Stimulated activated naive CD4-positive, alpha-beta T cell treated with Interleukin-2 at 50 U/mL for 16 hours (primary cell): ENCODE data around the gene HBS1L.

Source experiments
- DNase-seq: peaks from one replicate; lab custom pipeline; 2025; lab: John Stamatoyannopoulos, UW

The HBS1L gene

GRCh38 chr6:135054569-135055498, at the start of gene HBS1L:
TSS of gene HBS1L (minus strand) at chr6:135054822. CDS start at chr6:135054691, 131 bp downstream.
- peak; percentile 95 for DNase-seq

GRCh38 chr6:135104199-135104598, 49.6 kb upstream of the HBS1L start:
- no peak for DNase-seq

DNA sequence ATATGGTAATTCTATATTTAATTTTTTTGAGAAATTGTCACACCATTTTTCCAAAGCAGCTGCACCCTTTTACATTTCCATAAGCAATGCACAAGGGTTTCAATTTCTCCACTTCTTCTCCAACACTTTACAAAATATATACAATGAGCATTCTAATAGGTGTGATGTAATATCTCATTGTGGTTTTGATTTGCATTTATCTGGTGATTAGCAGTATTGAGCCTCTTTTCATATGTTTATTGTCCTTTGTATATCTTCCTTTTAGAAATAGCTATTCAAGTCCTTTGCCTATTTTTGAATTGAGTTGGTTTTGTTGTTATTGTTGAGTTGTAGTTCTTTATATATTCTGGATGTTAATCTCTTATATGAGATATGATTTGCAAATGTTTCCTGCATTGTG, 47.6 kb upstream of the HBS1L start:
- no peak for DNase-seq

DNA sequence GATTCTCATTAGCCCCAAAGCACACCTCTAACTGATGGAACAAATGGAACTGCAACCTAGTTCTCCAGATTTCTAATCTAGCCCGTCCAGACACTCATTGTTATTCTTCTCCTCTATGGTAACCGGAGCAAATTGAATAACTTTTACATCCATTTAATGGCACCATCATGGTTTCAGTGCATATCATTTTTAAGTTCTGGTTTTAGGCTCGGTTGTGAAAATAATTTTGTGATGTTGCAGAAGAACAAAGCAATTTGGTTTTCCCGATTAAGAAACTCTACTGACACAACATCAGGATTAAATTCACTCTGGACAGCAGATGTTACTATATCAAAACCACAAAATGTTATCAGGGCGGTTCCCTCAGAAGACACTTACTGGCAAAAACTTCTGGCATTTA, 42.5 kb upstream of the HBS1L start:
- DNase-seq = no peak

DNA sequence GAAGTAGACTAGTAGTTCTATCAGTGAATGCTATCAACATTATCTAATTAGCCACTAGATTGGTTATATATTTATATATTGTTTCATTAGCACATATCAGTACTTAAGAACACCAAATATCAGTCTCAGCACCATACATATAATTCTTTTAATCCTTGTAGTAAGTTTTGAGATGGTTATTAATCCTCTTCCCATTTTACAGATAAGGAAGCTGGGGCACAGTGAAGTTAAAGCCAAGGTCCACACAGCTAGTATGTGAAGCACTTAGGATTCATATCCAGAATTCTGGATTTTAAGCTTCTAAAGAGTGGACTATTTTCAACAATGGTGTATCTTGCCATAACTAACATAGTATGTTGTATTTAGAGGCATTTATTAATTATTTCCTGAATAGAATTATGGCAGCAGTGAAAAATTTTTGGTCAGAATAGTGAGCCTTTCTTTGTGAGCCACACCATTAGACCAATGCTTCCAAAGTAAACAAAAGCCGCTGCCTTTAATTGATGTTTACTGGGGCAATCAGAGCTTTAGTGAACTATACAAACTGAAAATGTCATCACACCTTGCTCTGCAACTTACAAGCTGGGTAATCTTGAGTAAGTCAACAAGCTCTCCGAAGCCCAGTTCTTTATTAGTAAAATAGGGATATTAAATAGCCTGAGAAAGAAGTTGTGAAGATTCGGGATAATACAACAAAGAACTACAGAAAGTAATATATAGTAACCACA, 41.9 kb upstream of the HBS1L start:
- DNase-seq = no peak

DNA sequence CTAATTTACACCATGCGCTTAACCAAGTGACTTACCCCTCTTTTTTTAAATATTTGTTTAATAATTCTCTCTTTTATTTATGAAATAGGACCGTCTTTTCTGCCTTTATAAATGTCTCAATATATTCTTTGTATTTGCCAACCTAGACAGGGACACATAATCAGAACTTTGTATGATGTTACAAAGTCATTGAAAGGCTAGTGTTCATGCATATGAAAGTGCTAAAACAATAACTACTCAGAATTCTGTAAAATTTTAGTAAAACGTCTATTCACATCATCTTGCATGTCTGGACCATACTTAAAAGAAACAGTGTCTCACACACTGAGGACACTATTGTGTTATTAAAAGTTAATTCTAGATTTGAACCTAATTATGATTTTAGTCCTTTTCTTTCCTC, 41.1 kb upstream of the HBS1L start:
- DNase-seq = no peak

DNA sequence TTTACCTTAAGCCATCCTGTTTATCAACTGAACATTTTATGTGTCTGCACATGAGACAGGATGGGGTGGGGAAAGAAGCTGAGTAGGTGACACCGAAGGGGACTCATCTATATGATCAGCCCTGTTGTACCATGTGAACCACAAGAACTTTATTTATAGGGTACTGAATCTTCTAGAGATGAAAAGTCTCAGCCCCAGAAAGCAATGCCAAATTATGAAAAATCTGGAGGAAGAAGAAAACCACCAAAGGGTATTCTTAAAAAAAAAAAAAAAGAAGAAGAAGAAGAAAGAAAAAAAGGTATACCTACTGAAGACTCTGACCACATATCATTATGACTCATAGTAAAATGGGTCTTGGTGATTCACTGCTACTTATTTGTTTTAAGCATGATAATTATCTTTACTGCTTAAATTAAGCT, 39.8 kb upstream of the HBS1L start:
- DNase-seq = peak; percentile 29

DNA sequence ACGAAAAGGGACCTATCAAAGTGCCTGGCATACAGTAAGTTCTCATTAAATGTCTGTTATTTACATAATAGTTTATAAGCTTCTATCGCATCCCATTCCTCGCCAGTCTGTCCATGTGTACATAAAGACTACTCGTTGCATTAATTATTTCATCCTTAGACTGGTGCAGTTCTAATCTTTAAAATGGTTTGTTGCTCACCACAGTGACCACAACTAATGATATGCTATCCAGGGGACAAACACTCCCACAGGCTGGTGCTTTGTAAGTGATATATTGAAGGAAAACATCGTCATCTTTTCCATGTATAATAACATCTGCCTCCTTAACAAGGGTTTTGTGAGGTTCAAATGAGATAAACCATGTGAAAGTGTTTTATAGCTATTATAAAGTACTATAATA, 39.0 kb upstream of the HBS1L start:
- DNase-seq = no peak

DNA sequence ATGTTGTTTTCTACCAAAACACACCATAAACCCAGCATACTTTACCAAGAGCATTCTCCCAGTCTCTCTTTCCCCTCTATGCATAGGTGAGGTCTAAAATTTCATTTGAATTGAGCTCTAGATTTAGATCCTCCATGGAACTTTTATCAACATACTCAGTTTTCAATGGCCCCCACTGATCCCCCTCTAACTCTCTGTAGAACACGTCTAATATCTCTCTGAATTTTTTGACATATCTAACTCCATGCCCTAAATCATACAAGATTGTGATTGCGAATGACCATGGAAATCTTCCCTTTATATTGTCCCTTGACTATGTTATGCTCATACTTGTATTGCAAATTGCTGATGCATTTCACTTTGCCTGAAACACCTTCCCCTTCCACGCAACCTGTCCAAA, 38.1 kb upstream of the HBS1L start:
- DNase-seq = no peak

GRCh38 chr6:135090819-135091218, 36.2 kb upstream of the HBS1L start:
- DNase-seq = no peak

DNA sequence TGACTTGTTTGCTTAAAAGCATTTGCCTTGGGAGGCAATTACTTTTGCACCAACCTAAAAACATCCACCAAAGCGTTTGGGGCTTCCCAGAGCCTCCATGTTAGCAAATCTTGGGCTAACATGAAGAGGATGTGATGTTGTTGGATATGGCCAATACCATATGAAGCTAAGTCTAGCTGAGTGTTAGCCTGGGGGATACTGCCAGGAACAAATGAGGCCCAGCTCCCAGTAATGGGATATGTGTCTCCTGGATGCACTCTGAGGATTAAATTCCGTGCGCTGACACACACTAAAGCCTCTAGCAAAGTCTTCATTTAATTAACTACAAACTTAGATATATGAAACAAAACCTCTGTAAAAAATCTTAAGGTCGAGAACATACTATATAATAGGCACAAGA, 35.3 kb upstream of the HBS1L start:
- DNase-seq = no peak

GRCh38 chr6:135088818-135089809, 34.5 kb upstream of the HBS1L start:
- DNase-seq = no peak

GRCh38 chr6:135088281-135088680, 33.7 kb upstream of the HBS1L start:
- DNase-seq = no peak

- no peak for DNase-seq
Observed at GRCh38 chr6:135087803-135088202, 33.2 kb upstream of the HBS1L start.

DNA sequence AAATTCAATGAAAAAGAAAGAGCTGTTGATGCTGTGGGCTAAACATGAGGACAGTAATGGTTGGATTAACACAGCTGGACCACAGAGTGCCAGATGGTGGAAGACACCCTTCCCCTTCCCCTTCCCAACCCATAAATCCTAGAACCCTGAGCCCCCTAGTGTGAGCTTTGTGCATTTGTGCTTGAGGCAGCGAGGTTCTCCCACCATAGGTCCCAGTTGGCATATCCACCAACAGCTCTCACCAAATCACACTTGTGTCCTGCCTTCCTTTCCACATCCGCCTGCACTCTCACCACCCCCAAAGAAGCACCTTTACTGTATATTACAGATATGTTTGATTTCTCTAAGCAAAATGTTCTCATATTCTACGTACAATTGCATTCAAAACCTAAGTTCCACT, 32.8 kb upstream of the HBS1L start:
- no peak for DNase-seq

DNA sequence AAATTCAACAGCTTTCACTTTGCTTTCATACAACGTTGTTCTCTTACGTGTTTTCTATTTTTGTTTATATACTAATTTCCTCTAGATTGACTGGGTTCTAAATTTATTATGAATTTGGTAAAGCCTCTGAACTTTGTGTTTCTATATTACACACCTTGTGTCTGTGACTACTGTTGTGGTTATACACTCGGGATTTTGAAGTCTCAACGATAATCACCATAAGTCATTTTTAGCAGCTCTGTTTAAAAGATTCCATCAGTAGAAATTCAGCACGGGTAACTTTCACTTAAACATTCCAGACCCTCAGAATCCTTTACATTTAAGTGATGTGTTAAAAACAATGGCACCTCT, 31.8 kb upstream of the HBS1L start:
- DNase-seq = no peak

- no peak for DNase-seq
Observed at GRCh38 chr6:135085700-135086413, 31.2 kb upstream of the HBS1L start.

DNA sequence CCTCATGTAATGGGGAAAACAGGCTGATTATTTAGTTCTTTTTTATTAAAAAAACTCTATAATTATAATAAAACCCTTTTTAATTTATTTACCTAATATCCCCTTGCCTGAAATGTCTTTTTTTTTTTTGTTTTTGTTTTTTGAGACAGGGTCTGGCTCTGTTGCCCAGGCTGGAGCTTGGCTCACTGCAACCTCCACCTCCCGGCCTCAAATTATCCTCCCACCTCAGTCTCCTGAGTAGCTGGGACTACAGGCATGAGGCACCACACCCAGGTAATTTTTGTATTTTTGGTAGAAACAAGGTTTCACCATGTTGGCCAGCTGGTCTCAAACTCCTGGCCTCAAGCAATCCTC, 30.3 kb upstream of the HBS1L start:
- DNase-seq = no peak

DNA sequence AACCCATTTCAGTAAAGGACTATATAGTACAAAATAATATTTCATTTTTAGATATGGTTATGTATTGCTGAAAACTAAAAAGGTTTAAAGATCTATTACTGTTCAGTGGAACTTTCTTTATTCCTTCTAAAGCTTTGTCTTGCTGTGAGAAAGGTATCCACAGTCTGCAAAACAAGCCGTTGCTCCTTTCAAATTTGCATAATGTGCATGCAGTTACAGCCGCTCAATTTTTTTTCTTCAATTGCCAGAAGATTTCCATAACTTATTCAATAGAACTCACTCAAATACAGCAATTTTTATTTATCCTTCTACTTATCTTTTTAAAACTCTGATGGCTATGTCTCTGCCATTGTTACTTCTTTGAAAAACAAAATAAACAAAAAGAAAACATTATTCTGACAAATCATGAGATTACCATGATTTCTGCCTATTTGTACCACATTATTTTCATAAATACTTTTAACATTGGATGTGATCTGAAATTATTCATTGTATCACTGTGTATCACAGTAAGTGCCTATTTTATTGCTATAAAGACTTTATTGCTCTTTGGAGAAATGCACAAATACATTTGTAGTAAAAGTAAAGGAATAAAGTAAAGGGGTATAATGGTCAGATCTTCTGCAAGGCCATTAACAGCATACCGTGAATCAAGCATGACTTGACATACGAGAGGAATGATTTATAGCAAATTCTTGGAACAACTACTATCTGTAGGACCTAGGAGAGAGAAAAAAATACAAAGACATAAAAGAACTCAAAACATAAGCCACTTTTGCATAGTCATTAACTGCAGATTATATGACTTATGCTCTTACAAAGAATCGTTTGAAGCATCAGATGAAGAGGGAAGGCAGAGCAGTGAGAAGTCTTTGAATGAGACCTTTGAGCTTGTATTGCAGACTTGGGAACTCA, 29.6 kb upstream of the HBS1L start:
- DNase-seq = no peak

DNA sequence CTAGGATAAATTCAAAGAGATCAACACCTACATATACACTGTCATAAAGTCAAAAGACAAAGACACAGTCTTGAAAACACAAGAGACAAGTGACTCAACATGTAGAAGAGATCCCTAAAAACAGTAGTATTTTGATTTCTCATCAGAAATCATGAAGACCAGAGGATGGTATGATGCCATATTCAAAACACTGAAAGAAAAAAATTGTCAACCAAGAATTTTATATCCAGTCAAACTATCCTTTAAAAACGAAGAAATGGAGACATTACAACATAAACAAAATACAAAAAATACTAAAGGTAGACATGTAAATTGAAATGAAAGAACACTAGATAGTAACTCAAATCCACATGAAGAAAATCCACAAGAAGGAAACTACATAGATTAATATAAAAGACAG, 27.3 kb upstream of the HBS1L start:
- no peak for DNase-seq

DNA sequence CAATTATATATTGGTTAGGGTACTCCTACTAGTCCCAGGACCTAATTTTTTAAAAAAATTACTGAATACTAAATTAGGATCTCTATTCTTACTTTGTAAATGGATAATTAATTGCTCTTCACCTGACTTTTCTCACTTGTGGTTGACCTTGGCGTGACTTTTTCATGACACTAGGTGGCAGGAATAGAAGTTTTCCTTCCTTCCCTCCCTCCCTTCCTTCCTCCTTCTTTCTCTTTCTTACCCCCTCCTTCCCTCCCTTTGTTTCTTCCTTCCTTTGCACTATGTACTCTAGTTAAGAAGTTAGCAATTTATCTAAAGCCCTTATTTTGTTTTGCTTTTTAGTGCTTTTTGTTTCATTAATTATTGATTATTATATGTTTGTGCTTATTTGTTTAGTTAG, 20.4 kb upstream of the HBS1L start:
- DNase-seq = no peak
